Fibroblast of skin of left quadriceps (primary cell): ENCODE results near the gene KRTAP10-5.

ENCODE experiments used
- DNase-seq, 2 experiments: peaks; one replicate each; pipeline ENCODE4 v3.0.0-alpha.2; 2013; ENCODE audit warnings: low read depth in 2 of 2

The KRTAP10-5 gene

GRCh38 chr21:44530221-44530902 is 50.0 kb downstream of the KRTAP10-5 start:
- no peak for DNase-seq

- no peak for DNase-seq
Observed at GRCh38 chr21:44529503-44530125, 50.8 kb downstream of the KRTAP10-5 start.
